Measurements from ENCODE around the gene INCENP. TPM values are rescaled to one million over a fixed set of nuclear protein-coding genes. Genes with fewer than 3 reads are reported as not detected.

Gene INCENP
- total and polyA plus RNA-seq, 4 donors, result 2.4 to 34.4 (median 4.7) TPM

DNA sequence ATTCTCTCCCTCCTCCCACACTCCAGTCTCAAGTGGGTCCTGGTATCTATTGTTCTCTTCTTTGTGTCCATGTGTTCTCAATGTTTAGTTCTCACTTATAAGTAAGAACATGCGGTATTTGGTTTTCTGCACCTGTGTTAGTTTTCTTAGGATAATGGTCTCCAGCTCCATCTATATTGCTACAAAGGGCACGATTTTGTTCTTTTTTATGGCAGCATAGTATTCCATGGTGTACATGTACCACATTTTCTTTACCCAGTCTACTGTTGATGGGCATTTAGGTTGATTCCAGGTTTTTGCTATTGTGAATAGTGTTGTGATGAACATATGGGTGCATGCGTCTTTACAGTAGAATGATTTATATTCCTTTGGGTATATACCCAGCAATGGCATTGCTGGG is 4.2 kb upstream of the INCENP start:
- Histone ChIP-seq H3K9me3 (ENCODE audit: control insufficient read depth in 4 of 4, low read length in 3 of 4) (no peaks in the 10 kb centered on the region), H3K36me3 (ENCODE audit: control insufficient read depth in 4 of 4, insufficient read depth in 3 of 4, low read depth in 1 of 4, low read length in 3 of 4) (no peaks in the 10 kb centered on the region), H3K9ac (ENCODE audit: low read depth in 1 of 2, low read length in 2 of 2) (no peak overlapping the region), H3K27me3 (ENCODE audit: control insufficient read depth in 4 of 4, insufficient read depth in 4 of 4, low read length in 3 of 4) (no peaks in the 10 kb centered on the region), H3K4me1 (ENCODE audit: control insufficient read depth in 4 of 4, insufficient read depth in 4 of 4, low read length in 3 of 4) (peaks cover 0 to 5% (median 3%) of the 10 kb centered on the region in 4 donors), H3K4me3 (ENCODE audit: low read depth in 1 of 3, low read length in 3 of 3) (no peak overlapping the region), H3K27ac (ENCODE audit: low read depth in 1 of 2, low read length in 2 of 2) (no peak overlapping the region)
- 68% methylated on average over 3 of the region's 3 CpGs for whole genome bisulfite sequencing
- no peak for TF ChIP-seq SP1 (IDR thresholded peaks at IDR 0.05)
- TF ChIP-seq YY1 (IDR thresholded peaks at IDR 0.05), result no peak
- TF ChIP-seq GABPA (IDR thresholded peaks at IDR 0.05 in 1 of 2, conservative IDR thresholded peaks at IDR 0.05 in 1 of 2), result no peak
- TF ChIP-seq ATF3 (IDR thresholded peaks at IDR 0.05), result no peak
- TF ChIP-seq, protein P1, sequence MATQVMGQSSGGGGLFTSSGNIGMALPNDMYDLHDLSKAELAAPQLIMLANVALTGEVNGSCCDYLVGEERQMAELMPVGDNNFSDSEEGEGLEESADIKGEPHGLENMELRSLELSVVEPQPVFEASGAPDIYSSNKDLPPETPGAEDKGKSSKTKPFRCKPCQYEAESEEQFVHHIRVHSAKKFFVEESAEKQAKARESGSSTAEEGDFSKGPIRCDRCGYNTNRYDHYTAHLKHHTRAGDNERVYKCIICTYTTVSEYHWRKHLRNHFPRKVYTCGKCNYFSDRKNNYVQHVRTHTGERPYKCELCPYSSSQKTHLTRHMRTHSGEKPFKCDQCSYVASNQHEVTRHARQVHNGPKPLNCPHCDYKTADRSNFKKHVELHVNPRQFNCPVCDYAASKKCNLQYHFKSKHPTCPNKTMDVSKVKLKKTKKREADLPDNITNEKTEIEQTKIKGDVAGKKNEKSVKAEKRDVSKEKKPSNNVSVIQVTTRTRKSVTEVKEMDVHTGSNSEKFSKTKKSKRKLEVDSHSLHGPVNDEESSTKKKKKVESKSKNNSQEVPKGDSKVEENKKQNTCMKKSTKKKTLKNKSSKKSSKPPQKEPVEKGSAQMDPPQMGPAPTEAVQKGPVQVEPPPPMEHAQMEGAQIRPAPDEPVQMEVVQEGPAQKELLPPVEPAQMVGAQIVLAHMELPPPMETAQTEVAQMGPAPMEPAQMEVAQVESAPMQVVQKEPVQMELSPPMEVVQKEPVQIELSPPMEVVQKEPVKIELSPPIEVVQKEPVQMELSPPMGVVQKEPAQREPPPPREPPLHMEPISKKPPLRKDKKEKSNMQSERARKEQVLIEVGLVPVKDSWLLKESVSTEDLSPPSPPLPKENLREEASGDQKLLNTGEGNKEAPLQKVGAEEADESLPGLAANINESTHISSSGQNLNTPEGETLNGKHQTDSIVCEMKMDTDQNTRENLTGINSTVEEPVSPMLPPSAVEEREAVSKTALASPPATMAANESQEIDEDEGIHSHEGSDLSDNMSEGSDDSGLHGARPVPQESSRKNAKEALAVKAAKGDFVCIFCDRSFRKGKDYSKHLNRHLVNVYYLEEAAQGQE (IDR thresholded peaks at IDR 0.05), result no peak
- TF ChIP-seq NR2F2 (IDR thresholded peaks at IDR 0.05), result no peak
- no peak for TF ChIP-seq RAD21 (IDR thresholded peaks at IDR 0.05)
- TF ChIP-seq RXRA (IDR thresholded peaks at IDR 0.05), result no peak
- no peak for TF ChIP-seq EGR1 (IDR thresholded peaks at IDR 0.05; ENCODE audit: low read depth in 2 of 2)
- TF ChIP-seq MAX (IDR thresholded peaks at IDR 0.05), result no peak
- TF ChIP-seq FOXA1 (IDR thresholded peaks at IDR 0.05), result no peak
- no peak for TF ChIP-seq HNF4G (IDR thresholded peaks at IDR 0.05)
- TF ChIP-seq TAF1 (conservative IDR thresholded peaks at IDR 0.05), result no peak
- TF ChIP-seq JUND (IDR thresholded peaks at IDR 0.05), result no peak
- no peak for DNase-seq (ENCODE audit: low spot score)

DNA sequence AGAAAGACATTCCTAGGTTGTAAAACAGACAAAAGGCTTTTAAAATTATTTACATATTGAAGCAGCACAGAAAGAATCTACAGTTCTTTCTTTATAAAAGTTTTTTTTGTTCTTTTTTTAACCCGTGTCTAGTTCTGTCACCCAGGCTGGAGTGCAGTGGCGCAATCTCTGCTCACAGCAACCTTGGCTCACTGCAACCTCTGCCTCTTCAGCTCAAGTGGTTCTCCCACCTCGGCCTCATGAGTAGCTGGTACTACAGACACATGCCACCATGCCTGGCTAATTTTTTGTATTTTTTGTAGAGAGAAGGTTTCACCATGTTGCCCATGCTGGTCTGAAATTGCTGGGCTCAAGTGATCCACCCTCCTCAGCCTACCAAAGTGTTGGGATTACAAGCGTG is 3.8 kb upstream of the INCENP start:
- Histone ChIP-seq H3K27ac (ENCODE audit: low read depth in 1 of 2, low read length in 2 of 2) (no peak overlapping the region), H3K4me3 (ENCODE audit: low read depth in 1 of 3, low read length in 3 of 3) (no peak overlapping the region), H3K4me1 (ENCODE audit: control insufficient read depth in 4 of 4, insufficient read depth in 4 of 4, low read length in 3 of 4) (peaks cover 0 to 9% (median 7%) of the 10 kb centered on the region in 4 donors), H3K36me3 (ENCODE audit: control insufficient read depth in 4 of 4, insufficient read depth in 3 of 4, low read depth in 1 of 4, low read length in 3 of 4) (no peaks in the 10 kb centered on the region), H3K9me3 (ENCODE audit: control insufficient read depth in 4 of 4, low read length in 3 of 4) (no peaks in the 10 kb centered on the region), H3K27me3 (ENCODE audit: control insufficient read depth in 4 of 4, insufficient read depth in 4 of 4, low read length in 3 of 4) (no peaks in the 10 kb centered on the region), H3K9ac (ENCODE audit: low read depth in 1 of 2, low read length in 2 of 2) (no peak overlapping the region)
- 65% methylated on average over 4 of the region's 4 CpGs for WGBS
- no peak for DNase-seq (ENCODE audit: low spot score)
- TF ChIP-seq EGR1 (IDR thresholded peaks at IDR 0.05; ENCODE audit: low read depth in 2 of 2) (no peak), MAX (IDR thresholded peaks at IDR 0.05) (no peak), GABPA (IDR thresholded peaks at IDR 0.05 in 1 of 2, conservative IDR thresholded peaks at IDR 0.05 in 1 of 2) (no peak), JUND (IDR thresholded peaks at IDR 0.05) (no peak), RXRA (IDR thresholded peaks at IDR 0.05) (no peak), HNF4G (IDR thresholded peaks at IDR 0.05) (no peak), HNF4A (conservative IDR thresholded peaks at IDR 0.05) (no peak), FOXA1 (IDR thresholded peaks at IDR 0.05) (no peak), NR2F2 (IDR thresholded peaks at IDR 0.05) (no peak), RAD21 (IDR thresholded peaks at IDR 0.05) (no peak), CTCF (IDR thresholded peaks at IDR 0.05; ENCODE audit: low read depth, low read length, missing input control) (no peak)
- TF ChIP-seq, protein P1 (IDR thresholded peaks at IDR 0.05), result no peak
- TF ChIP-seq, protein P2, sequence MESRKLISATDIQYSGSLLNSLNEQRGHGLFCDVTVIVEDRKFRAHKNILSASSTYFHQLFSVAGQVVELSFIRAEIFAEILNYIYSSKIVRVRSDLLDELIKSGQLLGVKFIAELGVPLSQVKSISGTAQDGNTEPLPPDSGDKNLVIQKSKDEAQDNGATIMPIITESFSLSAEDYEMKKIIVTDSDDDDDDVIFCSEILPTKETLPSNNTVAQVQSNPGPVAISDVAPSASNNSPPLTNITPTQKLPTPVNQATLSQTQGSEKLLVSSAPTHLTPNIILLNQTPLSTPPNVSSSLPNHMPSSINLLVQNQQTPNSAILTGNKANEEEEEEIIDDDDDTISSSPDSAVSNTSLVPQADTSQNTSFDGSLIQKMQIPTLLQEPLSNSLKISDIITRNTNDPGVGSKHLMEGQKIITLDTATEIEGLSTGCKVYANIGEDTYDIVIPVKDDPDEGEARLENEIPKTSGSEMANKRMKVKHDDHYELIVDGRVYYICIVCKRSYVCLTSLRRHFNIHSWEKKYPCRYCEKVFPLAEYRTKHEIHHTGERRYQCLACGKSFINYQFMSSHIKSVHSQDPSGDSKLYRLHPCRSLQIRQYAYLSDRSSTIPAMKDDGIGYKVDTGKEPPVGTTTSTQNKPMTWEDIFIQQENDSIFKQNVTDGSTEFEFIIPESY (IDR thresholded peaks at IDR 0.05), result no peak
